PC-3 (cell line): ENCODE results near the gene RANBP10. TPM values are rescaled to one million over a fixed set of nuclear protein-coding genes. Genes with fewer than 3 reads are reported as not detected.

Experiments used
- ATAC-seq: fragments of 200-7000 bp; cut with Tn5 transposase; 2 replicates; pipeline ENCODE4 v1.9.1; 2020; ENCODE audit warnings: mild to moderate bottlenecking, moderate library complexity
- BruUV-seq: library from RNA; stranded (reverse); fragments of 400-500 nt; replicated peaks from 2 replicates; lab custom pipeline; 2021; lab: Mats Ljungman, UMichigan
- CTCF ChIA-PET: fragments of 300-600 bp; sonication (Branson Sonifier 250); formaldehyde crosslinking; loops from one replicate; lab custom pipeline; 2022; ENCODE audit warnings: antibody characterized with exemption; lab: Charles Lee
- POLR2A ChIA-PET: fragments of 300-600 bp; sonication (Branson Sonifier 250); formaldehyde crosslinking; loops from one replicate; lab custom pipeline; 2022; ENCODE audit warnings: antibody characterized with exemption; ENCODE audit not compliant: unreplicated experiment; lab: Charles Lee
- DNase-seq: peaks from one replicate; pipeline ENCODE4 v3.0.0-alpha.2; 2015
- H2AFZ ChIP-seq: fragments of 300-600 bp; sonication (generic); 2 replicates; pipeline ENCODE4 v1.6.0; 2016; ENCODE audit warnings: antibody characterized with exemption, low read length
- H3F3A ChIP-seq: fragments of 300-600 bp; sonication (generic); one replicate; pipeline ENCODE4 v1.6.0; 2017; ENCODE audit warnings: antibody characterized with exemption, low read length, control low read depth, mild to moderate bottlenecking; ENCODE audit not compliant: unreplicated experiment
- H3K27ac ChIP-seq: fragments of 300-600 bp; sonication (generic); 2 replicates; pipeline ENCODE4 v1.5.1; 2016; ENCODE audit warnings: mild to moderate bottlenecking, low read length
- H3K27me3 ChIP-seq: fragments of 300-600 bp; sonication (generic); 2 replicates; pipeline ENCODE4 v1.6.1; 2016; ENCODE audit warnings: low read length, mixed read lengths
- H3K36me3 ChIP-seq: fragments of 300-600 bp; sonication (generic); 2 replicates; pipeline ENCODE4 v1.6.1; 2016; ENCODE audit warnings: low read depth, mixed run types, low read length, mixed read lengths
- H3K4me1 ChIP-seq: fragments of 300-600 bp; sonication (generic); 2 replicates; pipeline ENCODE4 v1.5.1; 2016; ENCODE audit warnings: low read length; ENCODE audit not compliant: insufficient read depth
- H3K4me2 ChIP-seq: fragments of 300-600 bp; sonication (generic); 2 replicates; pipeline ENCODE4 v1.6.0; 2016; ENCODE audit warnings: low read length
- H3K4me3 ChIP-seq: fragments of 300-600 bp; sonication (generic); 2 replicates; pipeline ENCODE4 v1.5.1; 2016; ENCODE audit warnings: mild to moderate bottlenecking, low read length, mixed read lengths
- H3K79me2 ChIP-seq: fragments of 300-600 bp; sonication (generic); 2 replicates; pipeline ENCODE4 v1.6.1; 2017; ENCODE audit warnings: low read length, mixed read lengths
- H3K9ac ChIP-seq: fragments of 300-600 bp; sonication (generic); 2 replicates; pipeline ENCODE4 v1.6.0; 2016; ENCODE audit warnings: mild to moderate bottlenecking, low read length
- H3K9me2 ChIP-seq: fragments of 300-600 bp; sonication (generic); replicated peaks from 2 replicates; pipeline ENCODE4 v1.6.1; 2016; ENCODE audit warnings: mixed run types, low read length, mixed read lengths
- H3K9me3 ChIP-seq: fragments of 300-600 bp; sonication (generic); 2 replicates; pipeline ENCODE4 v1.6.1; 2016; ENCODE audit warnings: low read length, mixed read lengths
- H4K20me1 ChIP-seq: fragments of 300-600 bp; sonication (generic); 2 replicates; pipeline ENCODE4 v1.6.1; 2016; ENCODE audit warnings: low read length, mixed read lengths
- CTCF ChIP-seq: fragments of 300-600 bp; sonication (generic); conservative IDR thresholded peaks from 2 replicates; pipeline ENCODE4 v1.5.1; 2017; ENCODE audit warnings: antibody characterized with exemption, low read depth, mild to moderate bottlenecking, low read length
- EZH2 ChIP-seq: fragments of 300-600 bp; sonication (generic); IDR thresholded peaks from one replicate; pipeline ENCODE4 v1.6.1; 2017; ENCODE audit warnings: antibody characterized with exemption, mild to moderate bottlenecking, low read length; ENCODE audit not compliant: unreplicated experiment
- EZH2phosphoT487 ChIP-seq: fragments of 300-600 bp; sonication (generic); IDR thresholded peaks from 2 replicates; pipeline ENCODE4 v1.6.1; 2018; ENCODE audit warnings: mild to moderate bottlenecking, antibody characterized with exemption, low read length, borderline replicate concordance
- intact Hi-C: fragments of 100-400 bp; cut with micrococcal nuclease; formaldehyde crosslinking; loops from 2 replicates; pipeline ENCODE4 v1.9.0; 2023
- total RNA-seq: library from RNA; depleted of rRNA; stranded (reverse); fragments of >200 nt; gene quantifications from 2 replicates; pipeline ENCODE4 v1.2.3, GENCODE V29; 2014

The RANBP10 gene
- total RNA-seq, 1 experiment from 2014 or later, result 5.5 TPM

GRCh38 chr16:67736858-67737257 is 69.5 kb downstream of the RANBP10 start:
- no peak for DNase-seq
- CTCF ChIA-PET, result no interaction called here

DNA sequence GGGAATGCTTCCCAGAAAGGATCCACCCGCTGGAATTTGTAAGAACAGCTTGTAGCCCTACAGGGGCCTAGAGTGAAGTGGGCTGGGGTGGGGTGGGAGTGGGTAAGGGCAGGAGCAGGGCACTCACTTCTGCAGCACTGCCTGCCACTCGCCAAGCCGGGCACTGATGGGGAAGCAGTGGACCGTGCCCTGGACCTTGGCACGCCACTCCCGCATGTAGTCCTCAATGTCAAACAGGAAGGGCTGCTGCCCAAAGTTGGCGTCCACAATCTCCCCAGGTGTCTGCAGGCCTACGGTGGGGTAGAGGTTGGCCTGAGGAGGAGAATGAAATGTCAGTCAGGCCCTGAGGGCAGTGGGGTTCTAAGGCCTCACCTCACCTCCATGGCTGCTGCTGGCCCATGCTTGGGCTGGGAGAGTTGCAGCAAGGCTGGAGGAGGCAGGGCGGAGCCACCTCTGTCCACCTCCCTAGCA is 71.6 kb downstream of the RANBP10 start:
- no peaks in the 10 kb centered on the region for H3K9me2 ChIP-seq
- no peak overlapping the region for H3K4me2 ChIP-seq
- ATAC-seq, result no peak
- no peaks in the 10 kb centered on the region for H3K4me1 ChIP-seq
- no peaks in the 10 kb centered on the region; the same call in 1 of the 2 replicates for H3K36me3 ChIP-seq
- POLR2A ChIA-PET, result no interaction called here
- CTCF ChIA-PET, result no interaction called here
- no peak overlapping the region for H3K9ac ChIP-seq
- H3K79me2 ChIP-seq, result no peaks in the 10 kb centered on the region
- H3K27me3 ChIP-seq, result no peaks in the 10 kb centered on the region
- no peak overlapping the region for H3K4me3 ChIP-seq
- H3K9me3 ChIP-seq, result no peaks in the 10 kb centered on the region
- H3F3A ChIP-seq, result no peaks in the 10 kb centered on the region
- no peak for TF ChIP-seq CTCF
- no peak for TF ChIP-seq EZH2phosphoT487
- no peak for TF ChIP-seq EZH2
- intact Hi-C loops, result no loop called here
- no peaks in the 10 kb centered on the region for H4K20me1 ChIP-seq
- BruUV-seq, result no TSS peak
- no peak overlapping the region for H2AFZ ChIP-seq
- DNase-seq, result no peak
- H3K27ac ChIP-seq, result no peak overlapping the region

More at GRCh38 chr16:67736858-67737257, 69.5 kb downstream of the RANBP10 start:
- intact Hi-C loops, result no loop called here
- H3K4me2 ChIP-seq, result no peak overlapping the region
- no peaks in the 10 kb centered on the region for H3K27me3 ChIP-seq
- no peak overlapping the region for H3K9ac ChIP-seq
- ATAC-seq, result no peak; the same call in 1 of the 2 replicates
- no peak overlapping the region for H3K4me3 ChIP-seq
- no peaks in the 10 kb centered on the region for H3K4me1 ChIP-seq
- no peaks in the 10 kb centered on the region for H3K9me3 ChIP-seq
- TF ChIP-seq CTCF, result no peak
- TF ChIP-seq EZH2phosphoT487, result no peak
- TF ChIP-seq EZH2, result no peak
- no peak overlapping the region for H2AFZ ChIP-seq
- no peaks in the 10 kb centered on the region for H4K20me1 ChIP-seq
- no peaks in the 10 kb centered on the region for H3K36me3 ChIP-seq
- H3K79me2 ChIP-seq, result no peaks in the 10 kb centered on the region
- POLR2A ChIA-PET, result no interaction called here
- BruUV-seq, result no TSS peak
- H3K9me2 ChIP-seq, result no peaks in the 10 kb centered on the region
- H3F3A ChIP-seq, result no peaks in the 10 kb centered on the region
- H3K27ac ChIP-seq, result no peak overlapping the region

DNA sequence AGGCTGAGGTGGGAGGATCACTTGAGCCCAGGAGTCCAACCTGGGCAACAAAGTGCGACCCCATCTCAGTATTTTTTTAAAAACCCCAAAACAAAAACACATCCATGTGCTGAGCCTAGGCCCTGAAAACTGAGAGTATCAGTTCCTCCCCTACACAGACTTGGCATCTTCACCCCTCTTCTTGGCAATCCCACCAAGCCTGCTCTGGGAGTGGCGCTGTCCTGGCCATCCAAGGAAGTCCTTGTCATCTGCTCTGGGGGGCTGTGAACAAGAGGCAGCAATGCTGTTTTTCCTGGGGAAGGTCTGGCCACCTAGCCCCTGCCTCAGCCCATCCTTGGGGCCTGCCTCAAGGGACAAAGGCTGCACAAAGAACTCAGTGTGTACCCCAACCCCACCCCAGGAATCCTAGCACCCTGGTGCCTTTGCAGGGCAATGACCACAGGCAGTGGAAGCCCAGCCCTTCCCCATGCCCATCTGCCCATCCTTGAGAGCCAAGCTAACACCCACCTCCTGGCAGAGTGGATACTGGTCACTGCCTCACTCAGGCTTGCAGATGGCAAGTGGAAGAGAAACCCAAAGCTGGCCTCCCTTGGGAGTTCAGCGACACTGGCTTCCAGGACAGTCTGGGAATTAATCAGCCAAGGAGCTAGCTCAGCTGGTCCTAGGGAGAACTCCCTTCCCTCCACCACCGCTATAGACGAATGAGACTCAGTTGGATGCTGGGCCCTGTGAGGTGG is 72.5 kb downstream of the RANBP10 start:
- no peaks in the 10 kb centered on the region for H4K20me1 ChIP-seq
- no peaks in the 10 kb centered on the region for H3K27me3 ChIP-seq
- CTCF ChIA-PET, result no interaction called here
- no peak overlapping the region for H3K27ac ChIP-seq
- DNase-seq (no peak), ATAC-seq (no peak)
- H3K4me2 ChIP-seq, result no peak overlapping the region
- H3F3A ChIP-seq, result no peaks in the 10 kb centered on the region
- H3K36me3 ChIP-seq, result no peaks in the 10 kb centered on the region; the same call in 1 of the 2 replicates
- TF ChIP-seq CTCF (no peak), EZH2phosphoT487 (no peak), EZH2 (no peak)
- H3K9me3 ChIP-seq, result no peaks in the 10 kb centered on the region
- no peak overlapping the region for H3K4me3 ChIP-seq
- POLR2A ChIA-PET, result no interaction called here
- no peaks in the 10 kb centered on the region for H3K9me2 ChIP-seq
- intact Hi-C loops, result no loop called here
- no peaks in the 10 kb centered on the region for H3K79me2 ChIP-seq
- BruUV-seq, result no TSS peak
- no peak overlapping the region for H2AFZ ChIP-seq
- no peaks in the 10 kb centered on the region for H3K4me1 ChIP-seq
- no peak overlapping the region for H3K9ac ChIP-seq
